ENCODE data around the gene TTN.

Gene TTN

GRCh38 chr2:178807227-178808008 lies at the start of gene TTN:
Gene TTN, minus strand, starts transcription at chr2:178807423. Its CDS starts 2,781 bp downstream, at chr2:178804642.
- no peak for DNase-seq

GRCh38 chr2:178855151-178855550 lies 47.9 kb upstream of the TTN start:
- no peak for DNase-seq

- no peak for DNase-seq
Observed at GRCh38 chr2:178848335-178848734, 41.1 kb upstream of the TTN start.

- no peak for DNase-seq
Observed at GRCh38 chr2:178846458-178846802, 39.2 kb upstream of the TTN start.

- DNase-seq: no peak
Observed at GRCh38 chr2:178845566-178846457, 38.6 kb upstream of the TTN start.

- no peak for DNase-seq
Observed at GRCh38 chr2:178844701-178845100, 37.5 kb upstream of the TTN start.

- DNase-seq: no peak
Observed at GRCh38 chr2:178844269-178844668, 37.0 kb upstream of the TTN start.

GRCh38 chr2:178843697-178844096 lies 36.5 kb upstream of the TTN start:
- no peak for DNase-seq

- no peak for DNase-seq
Observed at GRCh38 chr2:178836807-178837206, 29.6 kb upstream of the TTN start.

- DNase-seq: no peak
Observed at GRCh38 chr2:178834086-178834485, 26.9 kb upstream of the TTN start.

GRCh38 chr2:178833382-178833781 lies 26.2 kb upstream of the TTN start:
- DNase-seq: no peak

- no peak for DNase-seq
Observed at GRCh38 chr2:178830451-178830850, 23.2 kb upstream of the TTN start.

GRCh38 chr2:178829981-178830380 lies 22.8 kb upstream of the TTN start:
- DNase-seq: no peak

GRCh38 chr2:178829299-178829960 lies 22.2 kb upstream of the TTN start:
- no peak for DNase-seq

- no peak for DNase-seq
Observed at GRCh38 chr2:178828486-178828881, 21.3 kb upstream of the TTN start.

GRCh38 chr2:178827739-178828485 lies 20.7 kb upstream of the TTN start:
- no peak for DNase-seq

- DNase-seq: no peak
Observed at GRCh38 chr2:178827111-178827510, 19.9 kb upstream of the TTN start.

GRCh38 chr2:178825183-178825582 lies 18.0 kb upstream of the TTN start:
- no peak for DNase-seq

GRCh38 chr2:178824181-178824580 lies 17.0 kb upstream of the TTN start:
- DNase-seq: no peak

GRCh38 chr2:178819992-178820391 lies 12.8 kb upstream of the TTN start:
- DNase-seq: no peak

- DNase-seq: no peak
Observed at GRCh38 chr2:178819147-178819875, 12.1 kb upstream of the TTN start.
